Tibial nerve (tissue), 4 donors: ENCODE data around the gene MRPS9. TPM values are rescaled to one million over a fixed set of nuclear protein-coding genes. Genes with fewer than 3 reads are reported as not detected.

ENCODE experiments used
- DNase-seq, 2 donors: peaks; one replicate each; pipeline ENCODE4 v3.0.0-alpha.2; 2019; ENCODE audit warnings: low spot score in 2 of 2
- H3K27ac ChIP-seq, 4 donors: fragments of 200-600 bp; sonication (generic) in 3 of 4; one replicate each; pipeline ENCODE4 v1.5.1; 2017 to 2019; ENCODE audit warnings: mild to moderate bottlenecking in 1 of 4
- H3K27me3 ChIP-seq, 2 donors: fragments of 200-600 bp; sonication (generic) in 1 of 2; one replicate each; pipeline versions ENCODE4 v1.5.1 to v1.6.0; 2017 to 2019
- H3K36me3 ChIP-seq, 3 donors: fragments of 200-600 bp; sonication (generic); one replicate each; pipeline ENCODE4 v1.5.1; 2018 to 2019
- H3K4me1 ChIP-seq, 4 donors: fragments of 200-600 bp; sonication (generic) in 3 of 4; one replicate each; pipeline ENCODE4 v1.5.1; 2017 to 2019
- H3K4me3 ChIP-seq, 4 donors: fragments of 200-600 bp; sonication (generic) in 3 of 4; one replicate each; pipeline ENCODE4 v1.5.1; 2017 to 2019; ENCODE audit warnings: mild to moderate bottlenecking in 1 of 4, moderate library complexity in 1 of 4
- H3K9me3 ChIP-seq, 4 donors: fragments of 200-600 bp; sonication (generic) in 3 of 4; one replicate each; pipeline ENCODE4 v1.5.1; 2017 to 2019
- CTCF ChIP-seq, 5 experiments: fragments of 200-600 bp in 3 of 5; fragments of 450-650 bp in 2 of 5; sonication (generic) in 3 of 5; IDR thresholded peaks; one replicate each; pipeline ENCODE4 v1.5.1; 2016 to 2019; ENCODE audit warnings: antibody characterized with exemption in 5 of 5, mild to moderate bottlenecking in 3 of 5, moderate library complexity in 2 of 5
- EP300 ChIP-seq, 2 donors: sonication (generic); formaldehyde crosslinking; IDR thresholded peaks; one replicate each; pipeline ENCODE4 v1.6.1; 2017; ENCODE audit warnings: antibody characterized with exemption in 2 of 2, mild to moderate bottlenecking in 1 of 2
- POLR2A ChIP-seq, 2 donors: fragments of 450-650 bp; IDR thresholded peaks; one replicate each; pipeline ENCODE4 v1.6.1; 2017; ENCODE audit warnings: antibody characterized with exemption in 2 of 2, mild to moderate bottlenecking in 2 of 2, moderate library complexity in 2 of 2
- WGBS, 2 donors: methylation state at CpG; one replicate each; pipeline ENCODE4 v1.1.5; 2018; 5-methylcytosine and 5-hydroxymethylcytosine counted together
- total RNA-seq, 4 donors: library from RNA; depleted of rRNA; stranded (reverse); fragments of >200 nt; gene quantifications; one replicate each; pipeline ENCODE4 v1.1.0, GENCODE V29; 2016

The MRPS9 gene
- total RNA-seq, 4 donors from 2014 or later = 11.2 to 16.5 (median 14.1) TPM

- Histone ChIP-seq H3K27ac (no peak overlapping the region), H3K27me3 (no peaks in the 10 kb centered on the region), H3K9me3 (no peaks in the 10 kb centered on the region), H3K4me1 (peaks cover 0 to 18% (median 2%) of the 10 kb centered on the region in 4 donors), H3K4me3 (no peak overlapping the region), H3K36me3 (peaks cover 0 to 13% (median 0%) of the 10 kb centered on the region in 3 donors)
- DNase-seq = no peak
- TF ChIP-seq EP300 (IDR thresholded peaks at IDR 0.05) (no peak), POLR2A (IDR thresholded peaks at IDR 0.05) (no peak), CTCF (IDR thresholded peaks at IDR 0.05) (no peak)
- 79 to 82% methylated on average over 3 of the region's 3 CpGs for WGBS, 2 donors
These were observed 38.3 kb downstream of the MRPS9 start for GRCh38 chr2:105076121-105076520.

GRCh38 chr2:105078906-105079495, 41.1 kb downstream of the MRPS9 start:
- no peaks in the 10 kb centered on the region for H3K9me3 ChIP-seq
- H3K27me3 ChIP-seq = no peaks in the 10 kb centered on the region
- 58 to 61% methylated on average over 10 of the region's 10 CpGs for WGBS, 2 donors
- no peak overlapping the region for H3K4me3 ChIP-seq
- DNase-seq = no peak
- H3K27ac ChIP-seq = no peak overlapping the region
- TF ChIP-seq POLR2A (IDR thresholded peaks at IDR 0.05) (no peak), CTCF (IDR thresholded peaks at IDR 0.05) (no peak), EP300 (IDR thresholded peaks at IDR 0.05) (no peak)
- peaks cover 0 to 18% (median 2%) of the 10 kb centered on the region in 4 donors for H3K4me1 ChIP-seq
- H3K36me3 ChIP-seq = peaks cover 0 to 27% (median 0%) of the 10 kb centered on the region in 3 donors

GRCh38 chr2:105080461-105080860, 42.6 kb downstream of the MRPS9 start:
- Histone ChIP-seq H3K27ac (no peak overlapping the region), H3K27me3 (no peaks in the 10 kb centered on the region), H3K4me1 (peaks cover 0 to 18% (median 2%) of the 10 kb centered on the region in 4 donors), H3K36me3 (peaks cover 0 to 17% (median 0%) of the 10 kb centered on the region in 3 donors), H3K4me3 (no peak overlapping the region), H3K9me3 (no peaks in the 10 kb centered on the region)
- no peak for TF ChIP-seq CTCF (IDR thresholded peaks at IDR 0.05)
- TF ChIP-seq POLR2A (IDR thresholded peaks at IDR 0.05) = no peak
- no peak for TF ChIP-seq EP300 (IDR thresholded peaks at IDR 0.05)
- DNase-seq = no peak

- no peak for DNase-seq
- peaks cover 0 to 17% (median 0%) of the 10 kb centered on the region in 3 donors for H3K36me3 ChIP-seq
- H3K9me3 ChIP-seq = no peaks in the 10 kb centered on the region
- no peak overlapping the region for H3K27ac ChIP-seq
- 71 to 74% methylated on average over 20 of the region's 20 CpGs for WGBS, 2 donors
- no peaks in the 10 kb centered on the region for H3K27me3 ChIP-seq
- TF ChIP-seq EP300 (IDR thresholded peaks at IDR 0.05) (no peak), CTCF (IDR thresholded peaks at IDR 0.05) (no peak), POLR2A (IDR thresholded peaks at IDR 0.05) (no peak)
- H3K4me3 ChIP-seq = no peak overlapping the region
- peaks cover 0 to 18% (median 2%) of the 10 kb centered on the region in 4 donors for H3K4me1 ChIP-seq
These were observed 43.2 kb downstream of the MRPS9 start for GRCh38 chr2:105081006-105081601.

- Histone ChIP-seq H3K36me3 (peaks cover 0 to 17% (median 0%) of the 10 kb centered on the region in 3 donors), H3K4me3 (no peak overlapping the region), H3K27ac (no peak overlapping the region), H3K9me3 (no peaks in the 10 kb centered on the region), H3K4me1 (peaks cover 0 to 18% (median 2%) of the 10 kb centered on the region in 4 donors), H3K27me3 (no peaks in the 10 kb centered on the region)
- WGBS, 2 donors = 78 to 84% methylated on average over 8 of the region's 8 CpGs
- no peak for DNase-seq
- TF ChIP-seq CTCF (IDR thresholded peaks at IDR 0.05) = no peak
- TF ChIP-seq EP300 (IDR thresholded peaks at IDR 0.05) = no peak
- no peak for TF ChIP-seq POLR2A (IDR thresholded peaks at IDR 0.05)
These were observed 44.2 kb downstream of the MRPS9 start for GRCh38 chr2:105082107-105082506.
